Stimulated activated CD8-positive, alpha-beta memory T cell treated with anti-CD3 and anti-CD28 coated beads, Interleukin-15, amount 100 ng/mL, for 24 hours (primary cell): ENCODE measurements around the gene WNT7A.

ENCODE experiments used
- DNase-seq: peaks from one replicate; pipeline ENCODE4 v3.0.0-alpha.2; 2020; ENCODE audit warnings: low read depth

The WNT7A gene

GRCh38 chr3:13844911-13845310 lies 35.0 kb downstream of the WNT7A start:
- no peak for DNase-seq

- DNase-seq: no peak
These were observed 35.6 kb downstream of the WNT7A start for GRCh38 chr3:13844286-13844685.

GRCh38 chr3:13843351-13843750 lies 36.5 kb downstream of the WNT7A start:
- no peak for DNase-seq

GRCh38 chr3:13842226-13842625 lies 37.6 kb downstream of the WNT7A start:
- DNase-seq: no peak

GRCh38 chr3:13841826-13842225 lies 38.0 kb downstream of the WNT7A start:
- no peak for DNase-seq

- DNase-seq: no peak
These were observed 38.7 kb downstream of the WNT7A start for GRCh38 chr3:13841141-13841540.

- DNase-seq: no peak
These were observed 39.4 kb downstream of the WNT7A start for GRCh38 chr3:13840456-13840855.

- DNase-seq: no peak
These were observed 40.0 kb downstream of the WNT7A start for GRCh38 chr3:13839726-13840340.

- no peak for DNase-seq
These were observed 40.6 kb downstream of the WNT7A start for GRCh38 chr3:13839253-13839652.

GRCh38 chr3:13838421-13838820 lies 41.5 kb downstream of the WNT7A start:
- no peak for DNase-seq

- no peak for DNase-seq
These were observed 42.1 kb downstream of the WNT7A start for GRCh38 chr3:13837751-13838150.

- no peak for DNase-seq
These were observed 42.9 kb downstream of the WNT7A start for GRCh38 chr3:13836658-13837587.

GRCh38 chr3:13835246-13835645 lies 44.6 kb downstream of the WNT7A start:
- DNase-seq: no peak

- DNase-seq: no peak
These were observed 45.4 kb downstream of the WNT7A start for GRCh38 chr3:13834258-13835035.

- no peak for DNase-seq
These were observed 46.2 kb downstream of the WNT7A start for GRCh38 chr3:13833506-13834257.

GRCh38 chr3:13832130-13832529 lies 47.7 kb downstream of the WNT7A start:
- no peak for DNase-seq

GRCh38 chr3:13831386-13831996 lies 48.4 kb downstream of the WNT7A start:
- DNase-seq: no peak

GRCh38 chr3:13829311-13829710 lies 50.6 kb downstream of the WNT7A start:
- no peak for DNase-seq

- DNase-seq: no peak
These were observed 51.2 kb downstream of the WNT7A start for GRCh38 chr3:13828501-13829265.

- no peak for DNase-seq
These were observed 52.2 kb downstream of the WNT7A start for GRCh38 chr3:13827699-13828098.

GRCh38 chr3:13827256-13827655 lies 52.6 kb downstream of the WNT7A start:
- DNase-seq: no peak
